Epithelial cell of prostate (primary cell): ENCODE results near the gene ARMC9.
"Not testable (repeated sequence)": the region's sequence is repeated elsewhere in the genome, so short reads cannot be mapped to it uniquely, and the experiment has no call there.

Experiments
- DNase-seq: peaks from one replicate; pipeline ENCODE4 v3.0.0-alpha.2; 2011; ENCODE audit warnings: low read depth, low spot score
- H3K27ac ChIP-seq: fragments of 450-650 bp; 2 replicates; pipeline ENCODE4 v1.5.1; 2017; ENCODE audit warnings: mild to moderate bottlenecking

ARMC9 gene

DNA sequence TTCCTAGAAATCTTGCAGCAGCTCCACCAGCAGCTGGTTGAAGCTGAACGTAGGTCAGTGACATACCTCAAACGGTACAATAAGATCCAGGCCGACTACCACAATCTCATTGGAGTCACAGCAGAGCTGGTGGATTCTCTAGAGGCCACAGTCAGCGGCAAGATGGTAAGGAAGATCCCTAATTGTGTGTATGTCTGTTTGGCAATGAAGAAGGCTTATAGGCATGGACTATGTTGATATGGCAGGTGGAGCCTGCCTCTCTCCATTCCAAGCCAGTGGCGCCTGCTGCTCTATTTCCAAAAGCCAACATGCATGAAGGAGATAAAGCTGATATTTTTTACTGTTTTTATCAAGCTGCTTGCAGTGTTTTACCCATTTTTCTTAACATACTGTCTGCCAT lies 36.8 kb downstream of the ARMC9 start:
- no peak for DNase-seq
- H3K27ac ChIP-seq, result no peak overlapping the region

DNA sequence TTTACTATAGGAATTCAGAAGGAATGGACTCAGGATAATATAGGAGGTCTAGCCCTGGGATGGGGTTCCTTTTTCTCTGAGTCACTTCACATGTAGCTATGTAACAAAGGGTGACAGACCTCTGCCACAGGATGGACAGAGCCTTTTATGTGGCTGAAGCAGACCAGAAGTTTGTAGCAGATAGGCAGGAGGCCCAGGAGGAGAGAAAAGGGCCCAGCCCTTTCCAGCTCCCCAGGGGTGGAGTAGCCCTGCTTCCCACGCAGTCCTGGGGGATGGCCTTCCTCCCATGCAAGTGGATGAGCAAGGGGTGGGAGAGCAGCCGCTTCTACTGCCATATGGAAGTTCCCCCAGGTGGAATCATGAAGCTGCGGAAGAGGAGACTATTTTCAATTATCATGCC lies 40.3 kb downstream of the ARMC9 start:
- no peak for DNase-seq
- H3K27ac ChIP-seq, result no peak overlapping the region

GRCh38 chr2:231239751-231240150 lies 41.3 kb downstream of the ARMC9 start:
- no peak overlapping the region for H3K27ac ChIP-seq
- DNase-seq, result no peak

DNA sequence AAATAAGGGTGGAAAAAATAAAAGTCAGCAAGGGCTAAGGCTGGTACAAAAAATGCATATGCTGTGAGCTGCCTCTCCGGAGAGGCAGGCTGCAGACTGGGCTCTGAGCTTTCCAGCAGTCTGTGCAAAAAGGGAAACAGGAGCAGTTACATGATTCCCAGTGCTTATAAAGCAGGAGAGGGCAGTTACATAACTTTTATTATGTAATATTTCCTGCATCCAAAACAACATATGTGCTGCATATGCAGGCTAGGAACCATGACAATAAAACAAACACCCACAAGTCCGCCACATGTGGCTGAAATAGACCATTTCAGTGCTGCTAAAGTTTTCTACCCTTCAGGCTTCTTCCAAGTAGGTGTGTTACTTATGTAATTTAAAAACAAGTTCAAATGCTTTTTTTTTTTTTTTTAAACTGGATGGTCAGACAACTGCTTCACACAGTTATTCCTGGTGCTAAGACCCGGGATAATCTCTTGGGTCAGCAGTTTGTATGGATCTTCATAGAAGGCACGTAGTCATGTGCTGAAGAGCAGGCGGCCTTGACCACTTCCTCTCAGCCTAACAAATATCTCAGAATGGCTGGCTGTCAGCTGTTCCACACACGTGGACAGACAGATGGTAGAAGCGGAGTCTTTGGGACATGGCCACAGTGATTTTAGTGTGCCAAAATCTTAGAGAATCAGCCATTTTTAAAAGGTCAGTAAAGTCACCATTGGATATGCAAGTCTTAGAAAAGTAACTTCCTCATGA lies 43.5 kb downstream of the ARMC9 start:
- no peak overlapping the region for H3K27ac ChIP-seq
- DNase-seq, result no peak

GRCh38 chr2:231243866-231244265 lies 45.4 kb downstream of the ARMC9 start:
- H3K27ac ChIP-seq, result no peak overlapping the region
- no peak for DNase-seq

GRCh38 chr2:231244382-231245248 lies 46.2 kb downstream of the ARMC9 start:
- no peak for DNase-seq

GRCh38 chr2:231245249-231246094 lies 47.0 kb downstream of the ARMC9 start:
- DNase-seq, result no peak
- H3K27ac ChIP-seq, result no peak overlapping the region

More at GRCh38 chr2:231244382-231245248, 46.2 kb downstream of the ARMC9 start:
- no peak overlapping the region for H3K27ac ChIP-seq

DNA sequence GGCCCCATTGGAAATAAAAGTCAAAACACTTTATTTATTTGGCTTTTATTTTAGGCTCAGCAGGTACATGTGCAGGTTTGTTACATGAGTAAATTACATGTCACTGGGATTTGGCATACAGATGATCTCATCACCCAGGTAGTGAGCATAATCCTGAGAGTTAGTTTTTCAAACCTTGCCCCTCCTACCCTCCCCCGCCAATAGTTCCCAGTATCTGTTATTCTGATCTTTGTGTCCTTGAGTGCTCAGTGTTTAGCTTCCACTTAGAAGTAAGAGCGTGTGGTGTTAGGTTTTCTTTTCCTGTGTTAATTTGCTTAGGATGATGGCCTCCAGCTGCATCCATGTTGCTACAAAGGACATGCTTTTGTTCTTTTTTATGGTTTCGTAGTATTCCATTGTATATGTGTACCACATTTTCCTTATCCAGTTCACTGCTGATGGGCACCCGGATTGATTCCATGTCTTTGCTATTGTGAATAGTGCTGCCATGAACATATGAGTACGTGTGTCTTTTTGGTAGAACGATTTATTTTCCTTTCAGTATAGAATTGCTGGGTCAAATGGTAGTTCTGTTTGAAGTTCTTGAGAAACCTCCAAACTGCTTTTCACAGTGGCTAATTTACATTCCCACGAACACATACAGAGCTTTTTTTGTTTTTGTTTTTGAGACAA lies 47.9 kb downstream of the ARMC9 start:
- no peak for DNase-seq
- H3K27ac ChIP-seq, result no peak overlapping the region

- DNase-seq, result no peak
- no peak overlapping the region for H3K27ac ChIP-seq
Measured at GRCh38 chr2:231250146-231250545, 51.7 kb downstream of the ARMC9 start.

- no peak overlapping the region for H3K27ac ChIP-seq
- no peak for DNase-seq
Measured at GRCh38 chr2:231250698-231251097, 52.3 kb downstream of the ARMC9 start.

- H3K27ac ChIP-seq, DNase-seq: not testable (repeated sequence)
Measured at GRCh38 chr2:231253292-231253691, 54.9 kb downstream of the ARMC9 start.

GRCh38 chr2:231256494-231256893 lies 58.1 kb downstream of the ARMC9 start:
- DNase-seq, result no peak
- no peak overlapping the region for H3K27ac ChIP-seq

DNA sequence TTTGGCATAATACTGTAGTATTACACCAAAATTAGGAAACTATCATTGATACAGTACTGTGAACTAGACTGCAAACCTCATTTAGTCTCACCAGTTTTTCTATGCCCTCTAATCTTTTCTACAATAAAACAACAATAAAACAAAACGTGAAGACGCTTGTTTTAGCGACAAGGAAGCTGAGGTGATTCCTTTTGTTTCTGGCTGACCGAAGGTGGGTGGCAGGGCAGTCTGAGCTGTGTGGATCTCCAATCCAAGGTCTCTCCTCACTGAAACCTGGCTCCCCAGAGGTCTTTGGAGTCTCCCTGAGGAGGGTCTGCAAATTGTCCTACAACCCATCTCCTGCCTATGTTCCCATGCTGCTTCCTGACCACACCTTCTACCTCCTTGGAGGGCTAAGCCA lies 59.3 kb downstream of the ARMC9 start:
- H3K27ac ChIP-seq, result no peak overlapping the region
- DNase-seq, result no peak

DNA sequence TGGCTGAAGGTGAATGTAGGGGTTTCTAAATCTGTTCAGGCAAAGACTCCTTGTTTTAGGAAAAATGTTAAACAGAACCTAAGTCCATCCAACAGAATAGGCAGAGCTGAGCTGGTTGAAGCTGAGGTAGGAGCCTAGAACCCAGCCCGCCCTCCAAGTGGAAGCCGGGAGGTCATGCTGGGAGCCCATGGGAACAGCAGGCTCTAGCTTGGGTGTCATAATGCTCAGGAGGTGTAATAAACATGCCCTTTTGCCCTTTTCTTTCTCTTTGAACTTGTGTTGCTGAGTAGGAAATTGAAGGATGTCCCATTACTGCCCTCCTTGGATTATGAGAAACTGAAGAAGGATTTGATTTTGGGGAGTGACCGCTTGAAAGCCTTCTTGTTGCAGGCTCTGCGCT lies 60.3 kb downstream of the ARMC9 start:
- no peak overlapping the region for H3K27ac ChIP-seq
- DNase-seq, result no peak

DNA sequence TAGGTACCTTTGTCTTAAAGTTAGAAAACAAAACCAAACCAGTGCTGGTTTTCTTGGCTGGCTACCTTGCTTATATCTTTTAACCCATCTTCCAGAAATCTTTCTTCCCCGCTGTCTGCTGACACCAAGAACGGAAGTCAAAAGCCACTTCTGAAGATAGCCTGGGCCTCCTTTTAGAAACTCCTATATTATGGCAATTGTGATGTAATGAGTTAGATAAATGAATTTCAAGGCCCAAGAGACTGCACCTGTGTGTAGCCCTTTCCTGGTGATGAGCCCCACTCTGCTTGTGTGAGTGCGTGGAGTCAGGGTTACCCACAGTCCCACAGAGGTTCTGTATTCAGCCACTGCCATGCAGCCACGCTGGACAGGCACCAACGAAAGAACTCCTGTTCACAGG lies 60.7 kb downstream of the ARMC9 start:
- H3K27ac ChIP-seq, result no peak overlapping the region
- no peak for DNase-seq

GRCh38 chr2:231260442-231261208 lies 62.2 kb downstream of the ARMC9 start:
- no peak overlapping the region for H3K27ac ChIP-seq
- no peak for DNase-seq

GRCh38 chr2:231263118-231263831 lies 64.8 kb downstream of the ARMC9 start:
- no peak overlapping the region for H3K27ac ChIP-seq

DNA sequence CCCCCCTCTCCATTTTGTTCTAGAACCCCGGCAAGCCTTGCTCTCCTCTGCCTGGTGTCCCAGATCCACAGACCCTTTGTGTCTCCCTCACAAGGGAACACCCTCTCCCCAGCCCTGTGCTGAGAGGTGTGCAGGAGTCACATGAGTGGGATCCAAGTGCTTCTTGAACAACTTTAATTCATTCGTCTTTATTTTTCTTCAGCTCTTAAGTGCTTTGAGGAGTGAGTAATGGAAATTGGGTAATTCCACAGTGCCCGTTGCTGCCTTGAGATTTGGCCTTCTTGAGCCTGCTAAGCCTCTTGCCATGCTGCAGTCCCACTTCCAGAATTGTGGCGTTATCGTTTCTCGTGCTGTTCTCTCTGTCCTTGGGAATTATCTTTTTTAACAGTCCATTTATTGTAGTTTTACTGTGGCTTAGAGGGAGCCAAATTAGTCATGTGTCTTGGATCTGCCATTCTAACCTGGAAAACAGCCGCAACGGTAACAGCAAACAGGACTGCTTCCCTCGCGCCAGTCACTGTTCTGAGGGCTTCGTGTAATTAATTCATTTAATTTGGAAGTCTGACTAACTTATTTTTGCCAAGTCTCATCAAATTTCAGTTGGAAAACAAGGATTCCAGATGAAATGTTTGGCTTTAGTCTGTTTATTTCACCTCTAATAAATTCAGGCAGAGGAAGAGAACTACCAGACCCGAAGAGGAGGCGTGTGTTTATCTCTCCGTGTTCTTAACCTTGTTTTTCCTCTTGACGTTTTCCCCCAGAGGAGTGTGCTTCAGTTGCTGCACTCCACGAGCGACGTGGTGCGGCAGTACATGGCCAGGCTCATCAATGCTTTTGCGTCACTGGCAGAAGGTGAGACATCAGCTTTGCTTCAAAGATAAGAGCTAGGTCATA lies 72.0 kb downstream of the ARMC9 start:
- no peak for DNase-seq
- no peak overlapping the region for H3K27ac ChIP-seq

More at GRCh38 chr2:231263118-231263831, 64.8 kb downstream of the ARMC9 start:
- DNase-seq, result no peak
